ACC112 (cell line): ENCODE measurements around the gene AQP9.
"Not testable (repeated sequence)": the region's sequence is repeated elsewhere in the genome, so short reads cannot be mapped to it uniquely, and the experiment has no call there.

Source experiments
- H2AFZ ChIP-seq: fragments of 200-600 bp; sonication (generic); one replicate; pipeline ENCODE4 v1.6.0; 2017; ENCODE audit warnings: antibody characterized with exemption, low read length; ENCODE audit not compliant: unreplicated experiment
- H3K27ac ChIP-seq: fragments of 200-600 bp; sonication (generic); 2 replicates; pipeline ENCODE4 v1.5.1; 2014; ENCODE audit warnings: low read depth, mild to moderate bottlenecking, antibody characterized with exemption, low read length, moderate library complexity
- H3K27me3 ChIP-seq: fragments of 200-600 bp; sonication (generic); 2 replicates; pipeline ENCODE4 v1.6.1; 2014; ENCODE audit warnings: mild to moderate bottlenecking, antibody characterized with exemption, low read length, moderate library complexity, mixed read lengths; ENCODE audit not compliant: insufficient read depth
- H3K36me3 ChIP-seq: fragments of 200-600 bp; sonication (generic); 2 replicates; pipeline ENCODE4 v1.6.1; 2016; ENCODE audit warnings: mild to moderate bottlenecking, antibody characterized with exemption, low read length, moderate library complexity, mixed read lengths; ENCODE audit not compliant: insufficient read depth
- H3K4me1 ChIP-seq: fragments of 200-600 bp; sonication (generic); one replicate; pipeline ENCODE4 v1.6.1; 2016; ENCODE audit warnings: low read length, mixed read lengths; ENCODE audit not compliant: insufficient read depth, unreplicated experiment, control insufficient read depth
- H3K4me3 ChIP-seq: fragments of 200-600 bp; sonication (generic); 2 replicates; pipeline ENCODE4 v1.5.1; 2014; ENCODE audit warnings: mild to moderate bottlenecking, low read depth, low read length
- H3K79me2 ChIP-seq: fragments of 200-600 bp; sonication (generic); one replicate; pipeline ENCODE4 v1.6.0; 2016; ENCODE audit warnings: low read length; ENCODE audit not compliant: control insufficient read depth, unreplicated experiment, insufficient read depth

AQP9 gene

DNA sequence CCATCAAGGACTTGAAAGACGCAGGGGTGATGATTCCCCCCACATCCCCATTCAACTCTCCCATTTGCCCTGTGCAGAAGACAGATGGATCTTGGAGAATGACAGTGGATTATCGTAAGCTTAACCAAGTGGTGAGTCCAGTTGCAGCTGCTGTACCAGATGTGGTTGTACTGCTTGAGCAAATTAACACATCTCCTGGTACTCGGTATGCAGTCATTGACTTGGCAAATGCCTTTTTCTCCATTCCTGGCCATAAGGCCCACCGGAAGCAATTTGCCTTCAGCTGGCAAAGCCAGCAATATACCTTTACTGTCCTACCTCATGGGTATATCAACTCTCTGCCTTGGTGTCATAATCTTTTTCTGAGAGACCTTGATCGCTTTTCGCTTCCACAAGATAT lies 70.0 kb downstream of the AQP9 start:
- not testable (repeated sequence) for H2AFZ ChIP-seq, H3K4me3 ChIP-seq, H3K36me3 ChIP-seq, H3K27me3 ChIP-seq, H3K79me2 ChIP-seq
- peak overlapping the region; percentile 64 for H3K27ac ChIP-seq
- H3K4me1 ChIP-seq, result peaks cover 34% of the 10 kb centered on the region

DNA sequence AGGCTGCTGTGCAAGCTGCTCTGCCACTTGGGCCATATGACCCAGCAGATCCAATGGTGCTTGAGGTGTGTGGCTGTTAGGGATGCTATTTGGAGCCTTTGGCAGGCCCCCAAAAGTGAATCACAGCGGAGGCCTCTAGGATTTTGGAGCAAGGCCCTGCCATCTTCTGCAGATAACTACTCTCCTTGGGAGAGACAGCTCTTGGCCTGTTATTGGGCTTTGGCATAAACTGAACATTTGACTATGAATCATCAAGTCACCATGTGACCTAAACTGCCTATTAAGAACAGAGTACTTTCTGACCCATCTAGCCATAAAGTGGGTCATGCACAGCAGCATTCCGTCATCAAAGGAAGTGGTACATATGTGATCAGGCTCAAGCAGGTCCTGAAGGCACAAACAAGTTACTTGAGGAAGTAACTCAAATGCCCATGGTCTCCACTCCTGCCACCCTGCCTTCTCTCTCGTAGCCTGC lies 70.9 kb downstream of the AQP9 start:
- not testable (repeated sequence) for H3K4me3 ChIP-seq, H3K79me2 ChIP-seq, H3K27me3 ChIP-seq, H2AFZ ChIP-seq, H3K36me3 ChIP-seq
- H3K27ac ChIP-seq, result peak overlapping the region; percentile 64
- H3K4me1 ChIP-seq, result peaks cover 32% of the 10 kb centered on the region

DNA sequence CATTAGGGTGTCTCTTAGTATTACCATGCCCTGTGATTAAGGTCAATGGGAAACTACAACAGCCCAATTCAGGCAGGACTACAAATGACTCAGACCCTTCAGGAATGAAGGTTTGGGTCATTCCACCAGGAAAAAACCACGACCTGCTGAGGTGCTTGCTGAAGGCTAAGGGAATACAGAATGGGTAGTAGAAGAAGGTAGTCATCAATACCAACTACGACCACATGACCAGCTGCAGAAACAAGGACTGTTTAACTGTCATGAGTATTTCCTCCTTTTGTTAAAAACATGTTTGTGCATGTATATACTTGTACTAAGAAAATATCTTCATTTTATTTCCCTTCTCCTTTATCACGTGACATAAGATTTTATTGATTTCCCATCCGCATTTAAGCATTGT lies 71.8 kb downstream of the AQP9 start:
- H3K4me3 ChIP-seq, H3K79me2 ChIP-seq, H3K27ac ChIP-seq, H2AFZ ChIP-seq, H3K27me3 ChIP-seq, H3K36me3 ChIP-seq: not testable (repeated sequence)
- peaks cover 34% of the 10 kb centered on the region for H3K4me1 ChIP-seq

DNA sequence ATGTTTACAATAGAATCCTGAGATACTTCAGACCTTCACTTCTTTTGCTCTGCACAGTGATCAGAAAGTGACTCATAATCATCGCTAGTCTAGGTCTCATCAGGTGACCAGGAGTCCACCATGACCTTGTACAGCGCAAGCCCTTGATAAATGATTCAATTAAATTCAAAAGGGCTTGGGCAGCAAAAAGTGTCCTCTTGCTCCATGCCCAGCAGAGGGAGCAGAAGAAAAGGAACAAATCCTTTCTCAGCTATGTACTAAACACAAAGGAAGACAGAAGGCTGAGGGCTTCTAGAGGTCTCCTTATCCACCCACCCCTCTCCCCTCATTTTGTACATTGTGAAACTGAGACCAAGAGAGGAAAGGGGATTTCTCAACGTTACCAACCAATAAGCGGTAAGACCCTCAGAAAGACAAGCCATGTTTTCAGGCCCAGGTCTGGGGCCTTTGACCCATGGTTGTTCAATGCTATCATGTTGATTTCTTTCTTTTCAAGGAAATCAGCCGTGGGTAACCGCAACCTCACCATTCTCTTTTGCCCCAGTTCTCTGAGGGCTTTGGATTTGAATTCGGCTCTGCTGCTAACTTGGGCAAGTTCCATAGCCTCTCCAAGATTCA lies 74.8 kb downstream of the AQP9 start:
- Histone ChIP-seq H3K79me2 (no peaks in the 10 kb centered on the region), H3K4me3 (no peak overlapping the region), H3K36me3 (no peaks in the 10 kb centered on the region), H3K27ac (no peak overlapping the region), H2AFZ (no peak overlapping the region), H3K27me3 (no peaks in the 10 kb centered on the region), H3K4me1 (peaks cover 34% of the 10 kb centered on the region)

DNA sequence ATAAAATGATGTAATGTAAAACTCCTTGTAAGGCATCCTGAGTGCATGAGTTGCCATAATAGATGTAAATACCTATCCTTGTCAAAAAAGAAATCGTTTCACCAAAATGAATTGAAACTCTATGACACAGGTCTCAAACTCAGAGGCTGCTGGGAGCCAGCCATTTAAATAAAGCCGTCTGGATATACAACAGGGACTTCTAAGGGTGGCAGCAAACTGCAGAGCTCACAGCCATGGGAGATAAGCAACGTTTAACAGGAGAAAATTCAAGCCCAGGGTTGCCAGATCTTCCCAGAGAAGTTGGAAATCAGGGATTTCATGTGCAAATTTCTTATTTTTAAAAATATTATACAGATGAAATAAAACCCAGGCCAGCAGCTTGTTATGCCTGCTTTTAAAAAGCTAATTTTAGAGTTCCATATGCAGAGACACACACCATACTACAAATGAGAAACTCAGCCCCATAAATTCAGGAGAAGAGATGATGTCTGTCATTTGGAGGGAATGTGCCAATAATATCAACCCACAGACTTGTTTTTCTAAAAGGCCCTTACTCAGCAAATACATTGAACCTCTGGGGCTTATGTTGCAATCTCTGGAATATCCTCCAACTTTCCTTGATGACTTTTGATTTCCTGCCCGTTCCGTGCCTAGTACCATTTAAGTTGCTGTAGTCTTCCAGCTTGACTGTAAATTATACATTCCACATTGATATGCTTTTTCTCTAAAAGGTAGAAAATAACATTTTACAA lies 75.6 kb downstream of the AQP9 start:
- H3K4me3 ChIP-seq, result no peak overlapping the region
- H3K27ac ChIP-seq, result peak overlapping the region; percentile 43
- H3K79me2 ChIP-seq, result no peaks in the 10 kb centered on the region
- peaks cover 30% of the 10 kb centered on the region for H3K4me1 ChIP-seq
- no peaks in the 10 kb centered on the region for H3K27me3 ChIP-seq
- H2AFZ ChIP-seq, result no peak overlapping the region
- H3K36me3 ChIP-seq, result no peaks in the 10 kb centered on the region

DNA sequence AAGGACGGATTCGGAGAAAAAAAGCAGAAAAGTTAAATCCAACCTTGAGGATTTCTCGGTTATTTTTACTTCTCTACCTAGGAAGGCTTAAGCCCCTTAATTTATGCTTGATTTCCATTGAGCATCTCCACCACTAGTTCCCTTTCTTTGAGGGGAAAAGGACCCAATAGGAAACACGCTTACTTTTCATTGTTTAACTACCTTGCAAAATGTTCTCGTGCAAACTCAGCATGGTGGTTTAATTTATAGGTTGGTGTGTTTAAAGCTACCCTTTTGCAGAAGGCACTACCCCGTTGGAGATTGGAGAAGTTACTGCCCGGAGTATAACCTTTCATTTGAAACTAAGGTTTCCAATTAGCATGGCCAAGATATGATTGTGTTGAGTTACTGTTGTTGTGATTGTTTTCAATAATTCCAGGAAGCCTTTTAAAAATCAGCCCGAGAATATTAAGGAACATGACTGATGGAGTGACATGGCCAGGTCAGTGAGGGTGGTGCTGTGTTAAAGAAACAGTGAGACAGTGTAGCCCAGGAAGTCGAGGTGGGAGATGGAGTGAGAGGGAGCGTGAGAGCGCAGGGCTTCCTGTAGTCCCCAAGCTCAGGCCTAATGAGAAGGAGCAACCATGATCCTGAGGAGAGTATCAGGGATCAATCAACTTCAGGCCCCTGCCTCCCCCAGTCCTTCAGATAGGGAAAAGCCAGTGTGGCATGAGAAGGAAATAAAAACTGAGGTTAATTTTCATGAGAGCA lies 76.6 kb downstream of the AQP9 start:
- Histone ChIP-seq H3K36me3 (no peaks in the 10 kb centered on the region), H3K4me3 (no peak overlapping the region), H3K27ac (peak overlapping the region; percentile 43), H3K27me3 (no peaks in the 10 kb centered on the region), H3K79me2 (no peaks in the 10 kb centered on the region), H3K4me1 (peaks cover 20% of the 10 kb centered on the region), H2AFZ (no peak overlapping the region)

DNA sequence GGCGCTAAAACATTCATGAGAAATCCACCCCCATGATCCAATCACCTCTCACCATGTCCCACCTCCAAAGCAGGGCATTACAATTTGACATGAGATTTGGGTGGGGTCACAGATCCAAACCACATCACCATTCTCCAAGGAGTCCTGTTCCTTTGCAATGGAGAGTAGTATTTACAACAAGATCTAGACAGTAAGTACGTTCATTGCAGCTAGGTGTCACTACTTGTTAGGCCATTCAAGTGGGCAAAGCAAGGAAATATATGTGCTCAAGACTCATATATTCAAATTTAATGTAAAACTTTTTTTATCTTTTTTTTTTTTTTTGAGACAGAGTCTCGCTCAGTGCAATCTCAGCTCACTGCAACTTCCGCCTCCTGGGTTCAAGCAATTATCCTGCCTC lies 79.3 kb downstream of the AQP9 start:
- Histone ChIP-seq H3K27ac (no peak overlapping the region), H2AFZ (no peak overlapping the region), H3K79me2 (no peaks in the 10 kb centered on the region), H3K36me3 (no peaks in the 10 kb centered on the region), H3K4me3 (no peak overlapping the region), H3K27me3 (no peaks in the 10 kb centered on the region), H3K4me1 (peaks cover 14% of the 10 kb centered on the region)

DNA sequence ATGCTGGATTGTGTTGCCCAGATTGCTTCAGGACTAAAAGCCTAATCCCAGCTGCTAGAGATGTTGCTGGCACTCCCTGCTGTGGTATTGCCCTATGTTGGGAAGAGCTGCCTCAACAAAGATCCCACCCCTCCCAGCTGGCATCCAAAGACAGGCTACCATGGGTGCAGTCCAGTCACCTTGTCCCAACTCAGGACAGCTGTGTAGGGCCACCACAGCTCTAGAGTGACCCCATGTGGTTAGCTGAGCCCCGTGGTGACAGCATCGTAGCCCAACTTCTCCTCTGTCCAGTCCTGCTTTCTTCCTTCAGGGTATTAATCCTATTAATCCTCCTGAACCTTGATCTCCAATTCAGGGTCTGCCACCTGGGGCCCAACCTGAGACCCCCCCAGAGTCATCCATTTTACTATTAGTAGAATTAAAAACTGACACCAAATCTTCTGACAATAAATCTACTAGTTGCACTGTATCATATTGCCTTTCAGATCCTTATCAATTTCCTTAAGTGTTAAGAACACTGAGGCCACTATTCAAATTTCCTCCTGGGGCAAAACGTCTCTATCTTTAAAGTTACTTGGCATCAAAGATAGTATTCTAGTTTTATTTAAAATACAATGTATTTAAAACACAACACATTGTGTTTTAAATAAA lies 83.5 kb downstream of the AQP9 start:
- no peak overlapping the region for H3K4me3 ChIP-seq
- H2AFZ ChIP-seq, result no peak overlapping the region
- H3K27me3 ChIP-seq, result no peaks in the 10 kb centered on the region
- peaks cover 4% of the 10 kb centered on the region for H3K4me1 ChIP-seq
- H3K36me3 ChIP-seq, result no peaks in the 10 kb centered on the region
- no peaks in the 10 kb centered on the region for H3K79me2 ChIP-seq
- H3K27ac ChIP-seq, result no peak overlapping the region

DNA sequence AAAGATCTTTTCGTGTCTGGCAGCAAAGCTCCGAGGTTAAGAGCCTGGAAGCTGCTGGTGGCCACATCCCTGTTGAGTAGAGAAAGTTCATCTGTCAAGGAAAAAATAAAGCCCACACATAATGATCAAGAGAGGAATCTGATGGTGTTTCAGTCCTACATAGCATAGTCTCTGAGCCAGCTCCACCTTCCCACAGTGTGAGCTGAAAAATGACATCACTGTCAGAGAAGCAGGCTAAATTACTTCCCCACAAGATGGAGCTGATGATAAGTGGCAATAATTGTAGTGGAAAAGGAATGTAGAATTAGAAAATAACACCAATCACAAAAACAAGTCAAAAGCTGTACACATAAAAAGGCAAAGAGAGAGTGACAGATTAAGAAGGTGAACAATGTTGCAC lies 84.5 kb downstream of the AQP9 start:
- no peaks in the 10 kb centered on the region for H3K79me2 ChIP-seq
- H3K36me3 ChIP-seq, result no peaks in the 10 kb centered on the region
- H3K4me3 ChIP-seq, result no peak overlapping the region
- no peaks in the 10 kb centered on the region for H3K27me3 ChIP-seq
- H3K27ac ChIP-seq, result no peak overlapping the region
- peaks cover 4% of the 10 kb centered on the region for H3K4me1 ChIP-seq
- no peak overlapping the region for H2AFZ ChIP-seq

DNA sequence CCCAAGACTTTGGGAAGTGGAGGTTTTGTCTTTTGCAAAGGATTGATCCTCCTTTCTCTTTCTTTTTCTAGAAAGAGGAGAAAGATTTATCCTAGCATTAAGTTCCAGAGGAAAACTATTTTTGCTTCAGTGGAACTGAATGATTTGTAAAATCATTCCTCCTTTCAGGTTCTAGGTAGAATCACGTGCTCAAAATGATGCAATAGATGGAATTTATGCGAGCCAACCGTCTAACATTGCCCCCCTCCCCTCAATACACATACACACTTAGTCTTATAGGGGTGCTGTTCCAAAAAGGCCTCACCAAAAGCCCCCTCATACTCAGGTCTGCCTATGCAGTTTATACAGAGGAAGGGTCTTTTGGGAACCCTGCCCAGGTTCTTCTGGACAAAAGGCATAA lies 85.3 kb downstream of the AQP9 start:
- H3K27me3 ChIP-seq, result no peaks in the 10 kb centered on the region
- no peaks in the 10 kb centered on the region for H3K79me2 ChIP-seq
- no peak overlapping the region for H3K4me3 ChIP-seq
- no peak overlapping the region for H2AFZ ChIP-seq
- H3K4me1 ChIP-seq, result peaks cover 8% of the 10 kb centered on the region
- no peaks in the 10 kb centered on the region for H3K36me3 ChIP-seq
- H3K27ac ChIP-seq, result no peak overlapping the region
